Measurements from ENCODE around the gene PATJ. TPM values are rescaled to one million over a fixed set of nuclear protein-coding genes. Genes with fewer than 3 reads are reported as not detected.

Gene PATJ
- total RNA-seq, 1 experiment from 2014 or later, result 47.3 TPM

- H3T11ph ChIP-seq (ENCODE audit: low read length), result no peak overlapping the region
- H3K27me3 ChIP-seq (ENCODE audit: insufficient read depth, low read length), result no peaks in the 10 kb centered on the region
- no peak overlapping the region for H3K18ac ChIP-seq (ENCODE audit: insufficient read length, low read depth, low read length)
- no peaks in the 10 kb centered on the region for H3K79me1 ChIP-seq (ENCODE audit: insufficient read depth, low read depth, low read length, poor library complexity, severe bottlenecking)
- H3K14ac ChIP-seq (ENCODE audit: insufficient read depth, low read length), result no peak overlapping the region
- no peak overlapping the region for H4K5ac ChIP-seq (ENCODE audit: insufficient read length, low read depth, low read length)
- H3K9me3 Mint-ChIP-seq, result no peaks in the 10 kb centered on the region
- no peak overlapping the region for H3K23ac ChIP-seq (ENCODE audit: insufficient read length, low read depth, low read length)
- no peak overlapping the region for H2AK5ac ChIP-seq (ENCODE audit: insufficient read length, low read length)
- no peaks in the 10 kb centered on the region for H3K4me1 Mint-ChIP-seq
- peaks cover 0 to 9% (median 7%) of the 10 kb centered on the region in 3 experiments; a peak in 3 of 7 replicates for H3K36me3 Mint-ChIP-seq (ENCODE audit: insufficient read depth in 1 of 3, low read depth in 3 of 3)
- no peaks in the 10 kb centered on the region for H3K23me2 ChIP-seq (ENCODE audit: insufficient read length, low read depth, low read length, poor library complexity, severe bottlenecking)
- H3K4me2 ChIP-seq (ENCODE audit: insufficient read depth, insufficient read length, low read length), result no peak overlapping the region
- no peak overlapping the region for H4K8ac ChIP-seq (replicated peaks; ENCODE audit: insufficient read length, low read depth, low read length)
- no peak for DNase-seq
- H4K91ac ChIP-seq (ENCODE audit: insufficient read length, low read depth, low read length), result no peak overlapping the region
- H3K27ac Mint-ChIP-seq, result no peak overlapping the region
- H2BK20ac ChIP-seq (ENCODE audit: low read depth, low read length, poor library complexity, severe bottlenecking), result no peak overlapping the region
- H4K20me1 ChIP-seq (ENCODE audit: control insufficient read depth, insufficient read depth, insufficient read length), result no peaks in the 10 kb centered on the region
- H2AFZ ChIP-seq (ENCODE audit: low read length), result no peak overlapping the region
- H2BK12ac ChIP-seq (ENCODE audit: insufficient read length, low read depth, low read length), result no peak overlapping the region
- no peaks in the 10 kb centered on the region for H3K4me1 ChIP-seq (ENCODE audit: insufficient read depth, low read length)
- no peak overlapping the region for H3K27ac ChIP-seq (ENCODE audit: insufficient read length, low read depth, low read length)
- H3K9ac ChIP-seq (ENCODE audit: extremely low read depth, insufficient read length, low read length), result no peak overlapping the region
- H3K56ac ChIP-seq (ENCODE audit: insufficient read length, low read depth, low read length), result no peak overlapping the region
- no peak overlapping the region for H2BK15ac ChIP-seq (ENCODE audit: low read depth, low read length)
- H3K79me2 ChIP-seq (ENCODE audit: insufficient read depth, low read length), result no peaks in the 10 kb centered on the region
- WGBS (ENCODE audit: extremely low coverage, insufficient read length, low lambda C conversion rate), result no CpG with 5 or more reads among the region's 6 CpGs
- TF ChIP-seq CTCF (conservative IDR thresholded peaks at IDR 0.05), result no peak
- H2BK5ac ChIP-seq (ENCODE audit: insufficient read length, low read length), result no peak overlapping the region
- no peak overlapping the region for H3K4ac ChIP-seq (ENCODE audit: low read depth, low read length)
- H3K27me3 Mint-ChIP-seq (ENCODE audit: low read depth), result no peaks in the 10 kb centered on the region
- no peak overlapping the region for H2BK120ac ChIP-seq (ENCODE audit: low read depth, low read length, poor library complexity, severe bottlenecking)
- no peak overlapping the region for H3K4me3 Mint-ChIP-seq
- H3K9me3 ChIP-seq (ENCODE audit: control insufficient read depth, low read depth, low read length), result no peaks in the 10 kb centered on the region
Measured at GRCh38 chr1:62117018-62117750, 374.9 kb downstream of the PATJ start.

Measured in H9 (cell line).